ENCODE measurements around the gene FRMD4A. TPM values are rescaled to one million over a fixed set of nuclear protein-coding genes. Genes with fewer than 3 reads are reported as not detected.
A peak's percentile ranks its signal among the peaks of the same experiment; 100 is the strongest.

FRMD4A gene
- total and polyA plus RNA-seq, 10 of the 15 experiments (the other 5 are each of a cell fraction or from before 2014, with no cell fraction given), result 17.8 to 75.2 (median 39.1) TPM

DNA sequence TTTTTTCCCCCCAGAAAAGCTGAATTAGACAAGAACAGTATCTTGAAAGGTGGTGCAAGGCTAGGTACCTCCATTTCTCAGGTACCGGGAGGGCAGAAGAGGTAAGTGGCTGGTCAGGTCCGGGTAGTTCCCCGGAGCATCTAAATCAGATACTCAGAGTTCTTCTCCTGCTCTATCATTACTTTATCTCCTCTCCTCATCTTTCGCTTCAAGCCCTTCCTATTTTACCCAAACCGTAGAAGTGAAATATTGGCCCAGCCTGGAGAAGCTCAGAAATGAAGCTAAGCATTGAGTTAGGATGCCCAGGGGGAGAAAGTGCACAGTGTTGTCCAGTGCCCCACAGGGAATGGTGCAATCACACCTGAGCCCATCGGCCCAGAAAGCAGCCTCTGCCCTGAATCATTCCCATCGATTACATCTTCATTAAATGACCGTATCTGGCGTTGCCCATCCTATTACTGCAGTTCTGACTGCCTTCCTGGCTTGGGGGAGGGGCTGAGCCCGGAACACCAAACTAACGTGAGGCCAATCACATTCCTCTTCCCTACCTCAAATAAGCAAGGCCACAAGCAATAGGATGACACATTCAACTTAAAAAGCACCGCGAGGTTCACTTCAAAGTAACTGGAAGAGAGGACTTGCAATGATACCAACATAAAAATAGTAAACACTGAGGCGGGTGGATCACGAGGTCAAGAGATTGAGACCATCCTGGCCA is 627.5 kb downstream of the FRMD4A start (continued):
- TF ChIP-seq NBN (IDR thresholded peaks at IDR 0.05) (no peak), CBFB (IDR thresholded peaks at IDR 0.05; ENCODE audit: low read depth) (no peak), CBX3 (IDR thresholded peaks at IDR 0.05; ENCODE audit: borderline replicate concordance, low read depth) (no peak), PAX5 (IDR thresholded peaks at IDR 0.05; ENCODE audit: borderline replicate concordance, low read depth, low read length) (no peak), POLR2A (IDR thresholded peaks at IDR 0.05; ENCODE audit: low read depth, low read length) (no peak)
- TF ChIP-seq, protein P1, sequence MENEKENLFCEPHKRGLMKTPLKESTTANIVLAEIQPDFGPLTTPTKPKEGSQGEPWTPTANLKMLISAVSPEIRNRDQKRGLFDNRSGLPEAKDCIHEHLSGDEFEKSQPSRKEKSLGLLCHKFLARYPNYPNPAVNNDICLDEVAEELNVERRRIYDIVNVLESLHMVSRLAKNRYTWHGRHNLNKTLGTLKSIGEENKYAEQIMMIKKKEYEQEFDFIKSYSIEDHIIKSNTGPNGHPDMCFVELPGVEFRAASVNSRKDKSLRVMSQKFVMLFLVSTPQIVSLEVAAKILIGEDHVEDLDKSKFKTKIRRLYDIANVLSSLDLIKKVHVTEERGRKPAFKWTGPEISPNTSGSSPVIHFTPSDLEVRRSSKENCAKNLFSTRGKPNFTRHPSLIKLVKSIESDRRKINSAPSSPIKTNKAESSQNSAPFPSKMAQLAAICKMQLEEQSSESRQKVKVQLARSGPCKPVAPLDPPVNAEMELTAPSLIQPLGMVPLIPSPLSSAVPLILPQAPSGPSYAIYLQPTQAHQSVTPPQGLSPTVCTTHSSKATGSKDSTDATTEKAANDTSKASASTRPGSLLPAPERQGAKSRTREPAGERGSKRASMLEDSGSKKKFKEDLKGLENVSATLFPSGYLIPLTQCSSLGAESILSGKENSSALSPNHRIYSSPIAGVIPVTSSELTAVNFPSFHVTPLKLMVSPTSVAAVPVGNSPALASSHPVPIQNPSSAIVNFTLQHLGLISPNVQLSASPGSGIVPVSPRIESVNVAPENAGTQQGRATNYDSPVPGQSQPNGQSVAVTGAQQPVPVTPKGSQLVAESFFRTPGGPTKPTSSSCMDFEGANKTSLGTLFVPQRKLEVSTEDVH (IDR thresholded peaks at IDR 0.05; ENCODE audit: low read depth, partially characterized antibody), result no peak

DNA sequence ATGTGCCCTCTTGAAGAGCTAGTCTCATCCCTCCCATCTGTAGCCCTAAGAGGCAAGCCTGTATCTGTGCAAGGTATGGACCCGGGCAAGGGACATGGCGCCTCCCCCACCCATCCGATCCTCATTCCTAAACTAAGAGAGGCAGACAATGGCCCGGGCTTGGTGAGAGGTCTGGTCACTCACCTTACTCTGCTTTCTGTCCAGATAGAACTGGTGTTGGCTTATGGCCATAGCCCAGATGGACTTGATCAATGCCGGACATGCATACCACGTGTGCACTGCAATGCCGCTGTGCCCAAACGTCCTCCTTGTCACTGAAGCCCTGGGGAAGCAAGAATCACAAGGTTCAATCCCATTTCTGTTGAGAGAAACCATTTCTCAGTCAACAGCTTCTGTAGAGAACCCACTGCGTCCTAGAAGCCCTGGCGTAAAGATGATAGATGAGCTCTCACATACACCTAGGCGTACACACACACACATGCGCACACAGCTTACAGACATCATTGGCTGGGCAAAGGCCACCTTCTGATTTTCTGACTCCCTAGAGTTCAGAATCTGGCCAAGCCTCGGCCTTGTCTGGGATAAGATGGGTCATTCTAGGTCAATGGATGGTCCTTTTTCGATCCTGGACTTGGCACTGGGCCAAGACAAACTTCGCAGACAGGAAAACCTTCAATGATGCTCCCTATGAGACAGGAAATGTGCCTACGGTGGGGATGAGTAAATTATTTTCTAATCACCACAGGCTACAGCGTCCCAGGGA is 629.4 kb downstream of the FRMD4A start:
- in situ Hi-C loops (cut with MboI), result no loop called here
- CTCF ChIA-PET, result no interaction called here
- FAIRE-seq (no peak), DNase-seq (ENCODE audit: low read depth, low spot score) (no peak), ATAC-seq (no peak)
- no peak overlapping the region for H2AFZ ChIP-seq (ENCODE audit: control insufficient read depth, low read depth, low read length)
- SMC1A ChIA-PET (ENCODE audit: uncharacterized antibody, unreplicated experiment), result interaction anchor here (5.2 kb wide), 1 partner anchor 13 kb away, joined by 26 read pairs; no protein-coding TSS in a partner anchor
- no peaks in the 10 kb centered on the region for H4K20me1 ChIP-seq (ENCODE audit: control insufficient read depth, insufficient read depth)
- H3K27ac ChIP-seq (ENCODE audit: control insufficient read depth, insufficient read depth), result peak overlapping the region; percentile 35; the same call in 1 of the 2 replicates
- H3K36me3 ChIP-seq (ENCODE audit: control insufficient read depth in 2 of 2, insufficient read depth in 2 of 2, low read length in 1 of 2), result peaks cover 16 to 23% of the 10 kb centered on the region in 2 experiments
- peaks cover 8% of the 10 kb centered on the region; the same call in 1 of the 2 replicates for H3K4me1 ChIP-seq (ENCODE audit: control insufficient read depth, insufficient read depth, low read length)
- intact Hi-C loops (cut with micrococcal nuclease; ENCODE audit: unreplicated experiment), result no loop called here
- H3K27me3 ChIP-seq (replicated peaks in 1 of 2; ENCODE audit: control insufficient read depth in 2 of 2, insufficient read depth in 2 of 2, low read length in 1 of 2), result no peaks in the 10 kb centered on the region
- peak overlapping the region; percentile 11; the same call in 1 of the 2 replicates for H3K9ac ChIP-seq (ENCODE audit: control insufficient read depth, insufficient read depth, low read length)
- POLR2A ChIA-PET, result interaction anchor here (2.0 kb wide), 1 partner anchor 12 kb away, joined by 7 read pairs; no protein-coding TSS in a partner anchor
- TF ChIP-seq SMAD1 (IDR thresholded peaks at IDR 0.05; ENCODE audit: low read depth, partially characterized antibody) (peak; percentile 69), NBN (IDR thresholded peaks at IDR 0.05) (no peak)
- TF ChIP-seq, protein P2, sequence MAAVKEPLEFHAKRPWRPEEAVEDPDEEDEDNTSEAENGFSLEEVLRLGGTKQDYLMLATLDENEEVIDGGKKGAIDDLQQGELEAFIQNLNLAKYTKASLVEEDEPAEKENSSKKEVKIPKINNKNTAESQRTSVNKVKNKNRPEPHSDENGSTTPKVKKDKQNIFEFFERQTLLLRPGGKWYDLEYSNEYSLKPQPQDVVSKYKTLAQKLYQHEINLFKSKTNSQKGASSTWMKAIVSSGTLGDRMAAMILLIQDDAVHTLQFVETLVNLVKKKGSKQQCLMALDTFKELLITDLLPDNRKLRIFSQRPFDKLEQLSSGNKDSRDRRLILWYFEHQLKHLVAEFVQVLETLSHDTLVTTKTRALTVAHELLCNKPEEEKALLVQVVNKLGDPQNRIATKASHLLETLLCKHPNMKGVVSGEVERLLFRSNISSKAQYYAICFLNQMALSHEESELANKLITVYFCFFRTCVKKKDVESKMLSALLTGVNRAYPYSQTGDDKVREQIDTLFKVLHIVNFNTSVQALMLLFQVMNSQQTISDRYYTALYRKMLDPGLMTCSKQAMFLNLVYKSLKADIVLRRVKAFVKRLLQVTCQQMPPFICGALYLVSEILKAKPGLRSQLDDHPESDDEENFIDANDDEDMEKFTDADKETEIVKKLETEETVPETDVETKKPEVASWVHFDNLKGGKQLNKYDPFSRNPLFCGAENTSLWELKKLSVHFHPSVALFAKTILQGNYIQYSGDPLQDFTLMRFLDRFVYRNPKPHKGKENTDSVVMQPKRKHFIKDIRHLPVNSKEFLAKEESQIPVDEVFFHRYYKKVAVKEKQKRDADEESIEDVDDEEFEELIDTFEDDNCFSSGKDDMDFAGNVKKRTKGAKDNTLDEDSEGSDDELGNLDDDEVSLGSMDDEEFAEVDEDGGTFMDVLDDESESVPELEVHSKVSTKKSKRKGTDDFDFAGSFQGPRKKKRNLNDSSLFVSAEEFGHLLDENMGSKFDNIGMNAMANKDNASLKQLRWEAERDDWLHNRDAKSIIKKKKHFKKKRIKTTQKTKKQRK (IDR thresholded peaks at IDR 0.05; ENCODE audit: low read depth, low read length), result no peak
- peaks cover 70% of the 10 kb centered on the region for H3K79me2 ChIP-seq (ENCODE audit: control insufficient read depth, insufficient read depth, low read length)
- H3K4me2 ChIP-seq (ENCODE audit: control insufficient read depth, insufficient read depth), result peak overlapping the region; percentile 5
- BruUV-seq (replicated peaks), result no TSS peak
- WGBS (ENCODE audit: insufficient coverage, insufficient replicate concordance, low lambda C conversion rate, missing lambda C conversion rate), result 78% methylated on average over 17 of the region's 17 CpGs
- RAD21 ChIA-PET (ENCODE audit: unreplicated experiment), result no interaction called here
- no peaks in the 10 kb centered on the region for H3K9me3 ChIP-seq (replicated peaks; ENCODE audit: control insufficient read depth, insufficient read depth, low read length)
- H3K4me3 ChIP-seq, result 0 out of 2 replicates have a peak overlapping the region, but pooled peaks have one; percentile 33

Data from GM12878 (cell line).